Lung (tissue), 12 donors: ENCODE data around the gene CNTNAP5. TPM values are rescaled to one million over a fixed set of nuclear protein-coding genes. Genes with fewer than 3 reads are reported as not detected.

Experiments
- ATAC-seq: fragments of 200-7000 bp; cut with Tn5 transposase; one replicate; pipeline ENCODE4 v1.9.1; 2020; ENCODE audit warnings: moderate number of reproducible peaks; ENCODE audit not compliant: insufficient read depth, low FRiP score
- DNase-seq, 3 donors: peaks; one replicate each; pipeline ENCODE4 v3.0.0-alpha.2; 2013 to 2017
- H3K27ac ChIP-seq, 2 donors: one replicate each; pipeline ENCODE4 v1.5.1; 2013; ENCODE audit warnings: mild to moderate bottlenecking in 2 of 2, moderate library complexity in 2 of 2, control low read depth in 1 of 2, inconsistent platforms in 1 of 2, low read depth in 1 of 2, low read length in 1 of 2
- H3K27me3 ChIP-seq, 3 donors: one replicate each; pipeline ENCODE4 v1.5.1; 2013; ENCODE audit warnings: low read length in 2 of 3; ENCODE audit not compliant: control insufficient read depth in 3 of 3, insufficient read depth in 3 of 3
- H3K36me3 ChIP-seq, 4 donors: one replicate each; pipeline ENCODE4 v1.5.1; 2013; ENCODE audit warnings: low read length in 4 of 4, mild to moderate bottlenecking in 1 of 4, moderate library complexity in 1 of 4; ENCODE audit not compliant: control insufficient read depth in 4 of 4, insufficient read depth in 4 of 4
- H3K4me1 ChIP-seq, 5 donors: one replicate each; pipeline ENCODE4 v1.5.1; 2013; ENCODE audit warnings: low read length in 5 of 5, mild to moderate bottlenecking in 2 of 5, moderate library complexity in 1 of 5; ENCODE audit not compliant: control insufficient read depth in 5 of 5, insufficient read depth in 5 of 5
- H3K4me3 ChIP-seq: one replicate; pipeline ENCODE4 v1.5.1; 2013; ENCODE audit warnings: mild to moderate bottlenecking, control low read depth, moderate library complexity
- H3K9ac ChIP-seq, 2 donors: one replicate each; pipeline ENCODE4 v1.5.1; 2013; ENCODE audit warnings: low read length in 2 of 2, control low read depth in 1 of 2; ENCODE audit not compliant: insufficient read depth in 1 of 2
- H3K9me3 ChIP-seq, 4 donors: one replicate each; pipeline ENCODE4 v1.5.1; 2013; ENCODE audit warnings: low read length in 3 of 4, mild to moderate bottlenecking in 1 of 4, moderate library complexity in 1 of 4; ENCODE audit not compliant: control insufficient read depth in 4 of 4, insufficient read depth in 3 of 4
- WGBS, 2 donors: extraction: QIAGEN DNeasy Blood & Tissue Kit; methylation state at CpG; one replicate each; pipeline ENCODE4 v1.1.7; 2013; 5-methylcytosine and 5-hydroxymethylcytosine counted together
- polyA plus RNA-seq, 2 donors: library from polyadenylated mRNA; stranded (reverse); fragments of 200-250 nt; gene quantifications; one replicate each; pipeline ENCODE4 v1.2.1, GENCODE V29; 2013
- total RNA-seq, 2 donors: library from RNA; depleted of rRNA in 1 of 2; stranded (reverse); fragments of >200 nt in 1 of 2; gene quantifications; one replicate each; pipeline ENCODE4 v1.2.1, GENCODE V29; 2014 to 2021
- TF ChIP-seq, protein P1 (sequence below): IDR thresholded peaks from 2 replicates; pipeline ENCODE4 v1.5.1; 2012; ENCODE audit warnings: mild to moderate bottlenecking; ENCODE audit errors: control extremely low read depth, extremely low read depth
- donor health status: control.
- donor health status: control.
- donor health status: Bipolar disorder and iron deficiency.
- donor health status: healthy.
- donor health status: DM: yes; HTN: yes; CAD: no.

Gene CNTNAP5
- total and polyA plus RNA-seq, 4 donors = 0.03 to 0.06 TPM; not detected in 2

DNA sequence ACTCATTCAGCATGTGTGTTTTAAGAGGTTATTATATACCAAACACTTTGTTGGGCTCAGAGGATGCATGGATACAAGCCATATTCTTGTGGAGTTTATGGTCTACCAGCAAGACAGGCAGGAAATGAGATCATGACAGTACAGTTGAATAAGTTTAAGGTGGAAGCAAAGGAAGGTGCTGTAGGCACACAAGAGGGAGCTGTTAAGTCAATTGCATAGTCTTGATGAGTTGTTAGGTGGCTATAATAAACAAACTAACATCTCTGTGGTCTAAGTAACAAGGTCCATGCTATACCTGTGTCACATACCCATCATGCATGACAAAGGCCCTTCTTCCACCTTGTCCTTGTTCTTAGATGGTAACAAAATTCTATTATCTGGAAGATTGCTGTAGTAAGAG lies 538.3 kb downstream of the CNTNAP5 start:
- Histone ChIP-seq H3K27ac (no peak overlapping the region), H3K4me1 (no peaks in the 10 kb centered on the region), H3K9ac (no peak overlapping the region), H3K4me3 (no peak overlapping the region), H3K9me3 (no peaks in the 10 kb centered on the region), H3K36me3 (no peaks in the 10 kb centered on the region), H3K27me3 (no peaks in the 10 kb centered on the region)
- ATAC-seq (no peak), DNase-seq (no peak)
- TF ChIP-seq, protein P1, sequence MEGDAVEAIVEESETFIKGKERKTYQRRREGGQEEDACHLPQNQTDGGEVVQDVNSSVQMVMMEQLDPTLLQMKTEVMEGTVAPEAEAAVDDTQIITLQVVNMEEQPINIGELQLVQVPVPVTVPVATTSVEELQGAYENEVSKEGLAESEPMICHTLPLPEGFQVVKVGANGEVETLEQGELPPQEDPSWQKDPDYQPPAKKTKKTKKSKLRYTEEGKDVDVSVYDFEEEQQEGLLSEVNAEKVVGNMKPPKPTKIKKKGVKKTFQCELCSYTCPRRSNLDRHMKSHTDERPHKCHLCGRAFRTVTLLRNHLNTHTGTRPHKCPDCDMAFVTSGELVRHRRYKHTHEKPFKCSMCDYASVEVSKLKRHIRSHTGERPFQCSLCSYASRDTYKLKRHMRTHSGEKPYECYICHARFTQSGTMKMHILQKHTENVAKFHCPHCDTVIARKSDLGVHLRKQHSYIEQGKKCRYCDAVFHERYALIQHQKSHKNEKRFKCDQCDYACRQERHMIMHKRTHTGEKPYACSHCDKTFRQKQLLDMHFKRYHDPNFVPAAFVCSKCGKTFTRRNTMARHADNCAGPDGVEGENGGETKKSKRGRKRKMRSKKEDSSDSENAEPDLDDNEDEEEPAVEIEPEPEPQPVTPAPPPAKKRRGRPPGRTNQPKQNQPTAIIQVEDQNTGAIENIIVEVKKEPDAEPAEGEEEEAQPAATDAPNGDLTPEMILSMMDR = no peak

DNA sequence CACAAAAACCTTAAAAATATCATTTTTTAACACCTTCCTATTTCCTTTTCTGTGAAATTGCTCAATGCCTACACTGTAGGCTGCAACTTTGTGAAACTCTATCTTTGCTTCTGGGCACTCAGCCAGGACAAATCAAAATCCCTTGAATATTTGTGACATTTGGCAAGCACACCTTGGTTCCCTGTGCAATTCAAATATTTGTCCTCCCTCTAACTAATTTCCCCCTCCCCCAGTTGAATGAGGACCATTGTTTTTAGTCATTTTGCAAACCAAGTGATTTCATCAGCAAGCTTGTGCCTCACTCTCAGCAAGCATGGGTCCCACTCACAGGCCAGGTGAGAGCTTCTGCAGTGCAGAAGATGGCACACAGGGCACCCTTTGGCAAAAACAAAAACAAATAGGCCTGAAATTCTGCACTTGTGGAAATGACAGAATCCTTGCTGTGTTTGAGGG lies 541.5 kb downstream of the CNTNAP5 start:
- ATAC-seq (no peak), DNase-seq (peak; percentile 22 to 76 (median 33))
- Histone ChIP-seq H3K27ac (no peak overlapping the region), H3K27me3 (no peaks in the 10 kb centered on the region), H3K9me3 (no peaks in the 10 kb centered on the region), H3K4me3 (no peak overlapping the region), H3K36me3 (no peaks in the 10 kb centered on the region), H3K4me1 (no peaks in the 10 kb centered on the region), H3K9ac (no peak overlapping the region)
- TF ChIP-seq, protein P1 = no peak

DNA sequence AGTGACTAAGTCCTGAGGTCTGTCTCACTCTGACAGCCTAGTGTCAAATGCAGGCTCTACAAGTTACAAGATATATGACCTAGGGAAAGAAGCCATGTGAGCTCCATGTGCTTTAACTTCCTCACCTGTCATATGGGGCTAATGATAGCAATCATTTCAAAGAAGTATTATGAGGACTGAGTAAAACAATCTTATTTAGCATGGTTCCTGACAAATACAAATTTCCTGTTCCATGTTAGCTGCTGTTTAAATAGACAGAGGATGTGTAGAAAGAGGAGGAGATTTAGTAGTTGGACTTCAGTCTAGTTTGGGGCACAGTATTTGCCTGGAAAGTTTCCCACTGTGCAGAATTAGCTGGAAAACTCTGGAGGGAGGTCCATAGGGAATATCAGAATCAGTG lies 545.8 kb downstream of the CNTNAP5 start:
- DNase-seq (no peak), ATAC-seq (no peak)
- no peaks in the 10 kb centered on the region for H3K36me3 ChIP-seq
- H3K4me3 ChIP-seq = no peak overlapping the region
- H3K9ac ChIP-seq = no peak overlapping the region
- H3K9me3 ChIP-seq = no peaks in the 10 kb centered on the region
- H3K4me1 ChIP-seq = peaks cover 0 to 20% (median 6%) of the 10 kb centered on the region in 5 donors
- H3K27ac ChIP-seq = no peak overlapping the region
- H3K27me3 ChIP-seq = no peaks in the 10 kb centered on the region
- TF ChIP-seq, protein P1 = no peak

DNA sequence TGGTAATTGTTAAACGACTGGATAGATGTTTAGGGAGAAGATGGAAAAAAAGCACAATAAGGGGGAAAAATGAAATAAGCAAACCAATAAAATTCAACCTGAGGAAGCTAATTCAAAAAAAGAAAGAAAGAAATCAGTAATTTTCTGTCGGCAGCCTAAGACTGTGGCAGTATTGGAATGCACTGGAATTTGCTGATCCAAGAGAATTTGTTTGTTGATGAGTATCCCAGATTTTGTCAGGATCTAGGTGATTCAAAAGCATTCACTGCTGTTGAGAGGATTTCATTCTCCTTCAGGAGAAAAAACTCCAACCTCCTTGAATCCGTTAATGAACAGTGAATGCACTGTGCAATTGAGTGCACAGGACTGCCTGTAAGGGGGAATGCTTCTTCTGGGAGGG lies 546.7 kb downstream of the CNTNAP5 start:
- Histone ChIP-seq H3K9me3 (no peaks in the 10 kb centered on the region), H3K27ac (no peak overlapping the region), H3K36me3 (no peaks in the 10 kb centered on the region), H3K27me3 (no peaks in the 10 kb centered on the region), H3K4me3 (no peak overlapping the region), H3K4me1 (peaks cover 0 to 20% (median 6%) of the 10 kb centered on the region in 5 donors), H3K9ac (no peak overlapping the region)
- WGBS, 2 donors = 82 to 85% methylated on average over 3 of the region's 3 CpGs
- TF ChIP-seq, protein P1 = no peak
- no peak for ATAC-seq
- DNase-seq = peak in 1 of 3 donors; percentile 25
